Type B pancreatic cell (in vitro differentiated cells): Measurements from ENCODE around the gene PTPRR. TPM values are rescaled to one million over a fixed set of nuclear protein-coding genes. Genes with fewer than 3 reads are reported as not detected.

Experiments used
- DNase-seq: peaks from one replicate; pipeline ENCODE4 v3.0.0; 2021; ENCODE audit warnings: mixed read lengths; ENCODE audit not compliant: unreplicated experiment; ENCODE audit errors: extremely low spot score
- H3K27ac Mint-ChIP-seq: 2 replicates; pipeline ENCODE4 v1.8.0; 2021; ENCODE audit warnings: mild to moderate bottlenecking, mixed read lengths
- H3K27me3 Mint-ChIP-seq: 2 replicates; pipeline ENCODE4 v1.8.0; 2021; ENCODE audit warnings: mixed read lengths
- H3K36me3 Mint-ChIP-seq: 2 replicates; pipeline ENCODE4 v1.8.0; 2021; ENCODE audit warnings: mixed read lengths
- H3K4me1 Mint-ChIP-seq: one replicate; pipeline ENCODE4 v1.8.0; 2021; ENCODE audit warnings: mixed read lengths; ENCODE audit not compliant: unreplicated experiment
- H3K4me3 Mint-ChIP-seq: 2 replicates; pipeline ENCODE4 v1.8.0; 2021; ENCODE audit warnings: mild to moderate bottlenecking, mixed read lengths
- H3K9me3 Mint-ChIP-seq: 2 replicates; pipeline ENCODE4 v1.8.0; 2021; ENCODE audit warnings: mixed read lengths
- CTCF ChIP-seq: fragments of 200-600 bp; sonication (generic); conservative IDR thresholded peaks from 2 replicates; pipeline ENCODE4 v1.5.0; 2021; ENCODE audit warnings: antibody characterized with exemption, mild to moderate bottlenecking
- total RNA-seq: library from RNA; stranded (reverse); gene quantifications from 2 replicates; pipeline ENCODE4 v1.2.1, GENCODE V29; 2021; ENCODE audit warnings: low replicate concordance

PTPRR gene
- total RNA-seq, 1 donor from 2014 or later, result 0.77 TPM

GRCh38 chr12:70598467-70599193 is 321.9 kb downstream of the PTPRR start:
- Mint-ChIP-seq H3K9me3 (no peaks in the 10 kb centered on the region), H3K27ac (no peak overlapping the region), H3K36me3 (no peaks in the 10 kb centered on the region), H3K4me1 (no peaks in the 10 kb centered on the region), H3K27me3 (peaks cover 9% of the 10 kb centered on the region), H3K4me3 (no peak overlapping the region)
- no peak for DNase-seq
- no peak for TF ChIP-seq CTCF

- no peaks in the 10 kb centered on the region for H3K4me1 Mint-ChIP-seq
- no peak for TF ChIP-seq CTCF
- no peak overlapping the region for H3K4me3 Mint-ChIP-seq
- no peak overlapping the region for H3K27ac Mint-ChIP-seq
- H3K9me3 Mint-ChIP-seq, result no peaks in the 10 kb centered on the region
- no peak for DNase-seq
- H3K36me3 Mint-ChIP-seq, result no peaks in the 10 kb centered on the region
- H3K27me3 Mint-ChIP-seq, result peaks cover 9% of the 10 kb centered on the region
Observed at GRCh38 chr12:70592664-70593063, 327.9 kb downstream of the PTPRR start.

- Mint-ChIP-seq H3K27me3 (peaks cover 9% of the 10 kb centered on the region), H3K9me3 (no peaks in the 10 kb centered on the region), H3K27ac (no peak overlapping the region), H3K4me3 (no peak overlapping the region), H3K36me3 (no peaks in the 10 kb centered on the region), H3K4me1 (no peaks in the 10 kb centered on the region)
- no peak for TF ChIP-seq CTCF
- no peak for DNase-seq
Observed at GRCh38 chr12:70590549-70591226, 329.9 kb downstream of the PTPRR start.

- no peaks in the 10 kb centered on the region for H3K4me1 Mint-ChIP-seq
- no peaks in the 10 kb centered on the region for H3K36me3 Mint-ChIP-seq
- peak; percentile 88 for TF ChIP-seq CTCF
- H3K27ac Mint-ChIP-seq, result no peak overlapping the region
- peak; percentile 73 for DNase-seq
- H3K9me3 Mint-ChIP-seq, result no peaks in the 10 kb centered on the region
- H3K27me3 Mint-ChIP-seq, result peaks cover 8% of the 10 kb centered on the region
- H3K4me3 Mint-ChIP-seq, result no peak overlapping the region
Observed at GRCh38 chr12:70590051-70590450, 330.5 kb downstream of the PTPRR start.

Other genes with a start within 250 kb of the PTPRR start
- 27.3 and 33.7 TPM in 2 replicates for gene TSPAN8, start 237.3 kb upstream of the PTPRR start, total RNA-seq